GM12801 (cell line): ENCODE measurements around the gene CAPN9.

Source experiments
- CTCF ChIP-seq: IDR thresholded peaks from one replicate; pipeline ENCODE4 v1.5.1; 2011; ENCODE audit warnings: control low read depth; ENCODE audit not compliant: insufficient read length; ENCODE audit errors: extremely low read depth

The CAPN9 gene

GRCh38 chr1:230828421-230828820 is 81.2 kb downstream of the CAPN9 start:
- no peak for TF ChIP-seq CTCF

GRCh38 chr1:230831771-230832170 is 84.6 kb downstream of the CAPN9 start:
- TF ChIP-seq CTCF: no peak

GRCh38 chr1:230832476-230832875 is 85.3 kb downstream of the CAPN9 start:
- no peak for TF ChIP-seq CTCF

GRCh38 chr1:230833511-230833910 is 86.3 kb downstream of the CAPN9 start:
- no peak for TF ChIP-seq CTCF

GRCh38 chr1:230834292-230834691 is 87.1 kb downstream of the CAPN9 start:
- no peak for TF ChIP-seq CTCF

- no peak for TF ChIP-seq CTCF
Observed at GRCh38 chr1:230836347-230836746, 89.2 kb downstream of the CAPN9 start.

GRCh38 chr1:230836793-230837192 is 89.6 kb downstream of the CAPN9 start:
- no peak for TF ChIP-seq CTCF

GRCh38 chr1:230839173-230839572 is 92.0 kb downstream of the CAPN9 start:
- no peak for TF ChIP-seq CTCF
